ENCODE data around the gene GLT1D1.

The GLT1D1 gene

DNA sequence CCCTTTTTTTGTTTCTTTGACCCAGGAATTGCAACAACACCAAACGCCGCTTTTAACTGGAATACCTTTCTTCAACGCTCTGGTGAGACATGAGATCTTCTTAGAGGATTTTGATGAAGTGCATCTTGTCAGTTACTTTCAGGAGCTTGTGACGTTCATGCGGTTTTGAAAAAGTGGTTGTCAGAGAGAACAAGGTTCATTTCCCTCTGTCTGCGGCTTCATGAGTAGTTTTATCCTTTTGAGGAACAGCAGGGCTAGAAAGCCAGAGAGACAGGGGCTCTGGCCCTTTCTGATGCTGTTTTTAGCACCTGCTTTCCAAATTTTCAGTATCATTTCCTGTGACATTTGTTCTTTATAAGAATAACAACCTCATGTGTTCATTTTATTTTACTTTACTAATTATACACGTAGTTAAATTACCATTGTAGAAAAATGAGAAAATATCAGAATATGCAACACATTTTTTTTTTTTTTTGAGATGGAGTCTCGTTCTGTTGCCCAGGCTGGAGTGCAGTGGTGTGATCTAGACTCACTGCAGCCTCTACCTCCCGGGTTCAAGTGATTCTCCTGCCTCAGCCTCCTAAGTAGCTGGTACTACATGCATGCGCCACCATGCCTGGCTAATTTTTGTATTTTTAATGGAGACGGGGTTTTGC is 61.8 kb downstream of the GLT1D1 start:
- no peak for DNase-seq (ENCODE audit: low spot score)

DNA sequence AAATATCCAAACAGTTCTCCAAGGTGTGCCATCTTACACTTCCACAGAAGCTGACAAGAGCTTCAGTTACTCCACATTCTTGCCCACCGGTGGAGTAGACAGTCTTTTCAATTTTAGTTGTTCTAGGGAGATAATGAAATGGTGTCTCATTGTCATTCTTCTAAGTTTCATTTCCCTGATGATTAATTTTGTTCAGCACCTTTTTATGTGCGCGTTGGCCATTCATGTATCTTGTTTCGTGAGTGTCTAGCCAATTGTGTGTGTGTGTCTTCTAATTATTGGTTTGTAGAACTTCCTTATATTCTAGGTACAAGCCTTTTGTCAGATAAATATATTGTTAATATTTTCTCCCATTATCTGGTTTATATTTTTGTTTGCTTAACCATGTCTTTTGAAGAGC is 63.1 kb downstream of the GLT1D1 start:
- DNase-seq (ENCODE audit: low spot score) = no peak

DNA sequence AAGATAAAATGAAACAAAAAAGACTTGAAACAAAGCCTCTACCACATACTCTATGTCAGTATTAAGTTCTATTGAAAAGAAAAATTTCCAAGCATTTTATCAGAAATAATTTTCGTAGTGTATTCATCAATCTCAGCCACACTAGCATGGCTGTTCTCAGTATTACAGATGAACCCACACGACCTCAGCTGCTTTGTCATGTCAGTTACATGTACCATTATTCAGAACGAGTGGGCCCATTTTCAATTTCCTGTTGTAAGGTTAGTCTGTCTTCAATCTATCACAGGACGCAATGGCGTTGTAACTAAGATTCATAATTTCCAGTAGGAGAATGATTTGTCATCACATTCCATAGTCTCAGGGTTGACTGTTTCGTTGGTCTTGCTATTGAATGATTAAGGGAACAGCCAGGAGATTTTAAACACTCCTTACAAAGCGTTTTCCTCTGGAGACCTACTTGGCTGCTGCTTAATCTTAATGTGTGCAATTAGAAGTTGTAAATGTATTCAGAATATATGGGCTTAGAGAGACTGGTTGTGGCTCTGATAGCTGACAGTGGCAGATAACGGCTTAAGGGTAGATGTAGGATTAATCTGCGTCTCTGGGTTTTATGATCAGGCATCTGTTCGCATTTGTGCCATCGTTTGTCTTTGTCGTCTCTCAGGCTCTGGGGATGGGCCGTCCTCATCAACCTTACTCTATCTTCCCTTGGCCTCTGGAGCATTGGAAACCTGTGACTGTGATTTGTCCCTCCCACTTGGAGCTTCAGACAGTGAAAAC is 65.4 kb downstream of the GLT1D1 start:
- no peak for DNase-seq (ENCODE audit: low spot score)

DNA sequence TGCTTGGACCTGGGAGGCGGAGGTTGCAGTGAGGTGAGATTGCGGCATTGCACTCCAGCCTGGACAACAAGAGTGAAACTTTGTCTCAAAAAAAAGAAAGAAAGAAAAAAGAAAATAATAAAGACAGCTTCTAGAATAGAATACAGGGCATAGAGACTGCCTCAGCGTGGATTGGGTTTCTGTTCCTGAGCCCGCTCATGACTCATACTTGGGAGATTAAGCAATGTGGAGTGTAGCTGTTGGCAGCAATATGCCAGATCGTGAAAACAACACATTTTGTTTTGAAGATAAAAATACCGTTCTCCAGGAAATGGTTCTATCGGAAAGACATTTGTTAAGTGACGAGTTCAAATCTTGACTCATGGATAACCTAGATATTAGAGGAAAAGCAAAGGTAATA is 67.2 kb downstream of the GLT1D1 start:
- DNase-seq (ENCODE audit: low spot score) = no peak

DNA sequence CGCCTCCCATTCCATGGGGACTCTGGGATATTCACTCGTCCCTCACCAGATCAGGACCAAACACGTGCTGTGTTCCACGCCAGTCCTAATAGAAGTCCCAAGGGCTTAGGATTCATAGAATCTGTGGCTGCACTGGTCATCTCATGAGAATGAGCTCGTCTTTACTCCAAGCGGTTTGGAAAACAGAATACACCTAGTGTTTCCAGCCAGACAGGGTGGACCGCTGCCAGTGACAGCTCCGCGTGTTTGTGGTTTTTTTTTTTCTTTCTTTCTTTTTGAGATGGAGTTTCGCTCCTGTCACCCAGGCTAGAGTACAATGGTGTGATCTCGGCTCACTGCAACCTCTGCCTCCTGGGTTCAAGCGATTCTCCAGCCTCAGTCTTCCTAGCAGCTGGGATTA is 75.1 kb downstream of the GLT1D1 start:
- DNase-seq (ENCODE audit: low spot score) = no peak

DNA sequence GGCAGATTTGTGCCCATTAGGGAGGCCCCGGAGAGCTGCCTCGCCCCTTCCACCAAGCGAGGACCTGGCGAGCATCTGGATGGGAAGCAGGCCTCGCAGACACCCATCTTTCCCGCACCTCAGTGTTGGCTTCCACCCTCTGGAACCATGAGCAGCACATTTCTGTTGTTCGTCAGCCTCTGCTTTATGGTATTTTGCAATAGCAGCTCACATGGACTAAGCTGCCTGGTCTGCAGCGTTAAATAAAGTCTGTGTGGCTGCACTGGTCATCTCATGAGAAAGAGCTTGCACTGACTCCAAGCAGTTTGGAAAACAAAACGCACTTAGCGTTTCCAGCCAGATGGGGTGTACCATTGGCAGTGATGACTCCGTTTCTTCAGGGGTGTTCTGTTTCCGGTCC is 75.8 kb downstream of the GLT1D1 start:
- DNase-seq (ENCODE audit: low spot score) = no peak

DNA sequence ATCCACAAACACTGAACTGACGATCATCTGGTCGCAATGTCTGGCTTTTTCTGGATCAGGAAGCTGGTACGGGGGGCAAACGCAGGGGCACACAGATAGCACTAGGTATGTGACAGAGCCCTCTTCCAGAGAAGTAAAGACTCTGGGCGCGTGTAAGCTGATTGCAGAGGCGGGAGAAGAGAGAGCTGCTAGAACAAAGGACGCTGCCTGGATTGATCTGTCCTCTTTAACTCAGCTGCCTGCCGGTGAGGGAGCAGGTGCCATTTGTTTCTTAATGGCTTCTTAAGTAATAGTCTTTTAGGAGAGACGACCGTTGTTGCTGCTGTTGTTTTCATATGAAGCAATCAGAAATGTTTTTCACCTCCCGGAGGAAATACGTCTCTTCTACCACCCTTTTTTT is 77.3 kb downstream of the GLT1D1 start:
- DNase-seq (ENCODE audit: low spot score) = no peak

DNA sequence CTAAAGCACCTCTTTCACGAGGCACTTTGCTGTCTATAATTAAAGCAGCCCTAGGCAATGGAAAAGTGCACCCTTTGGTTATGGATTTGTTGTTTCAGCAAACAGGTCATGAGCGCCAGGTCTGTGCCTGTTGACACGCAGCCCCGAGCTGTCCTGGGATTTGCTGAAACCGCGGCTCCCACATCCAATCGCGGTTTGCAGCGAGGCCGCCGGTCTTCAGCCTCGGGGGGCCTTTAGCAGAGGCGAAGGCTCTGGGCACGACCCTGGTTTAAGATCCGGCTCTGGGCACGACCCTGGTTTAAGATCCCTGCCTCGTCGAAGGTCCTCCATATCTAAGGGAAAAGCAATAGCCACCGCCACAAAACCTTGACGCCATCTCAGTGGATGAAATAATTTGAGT is 79.2 kb downstream of the GLT1D1 start:
- no peak for DNase-seq (ENCODE audit: low spot score)

DNA sequence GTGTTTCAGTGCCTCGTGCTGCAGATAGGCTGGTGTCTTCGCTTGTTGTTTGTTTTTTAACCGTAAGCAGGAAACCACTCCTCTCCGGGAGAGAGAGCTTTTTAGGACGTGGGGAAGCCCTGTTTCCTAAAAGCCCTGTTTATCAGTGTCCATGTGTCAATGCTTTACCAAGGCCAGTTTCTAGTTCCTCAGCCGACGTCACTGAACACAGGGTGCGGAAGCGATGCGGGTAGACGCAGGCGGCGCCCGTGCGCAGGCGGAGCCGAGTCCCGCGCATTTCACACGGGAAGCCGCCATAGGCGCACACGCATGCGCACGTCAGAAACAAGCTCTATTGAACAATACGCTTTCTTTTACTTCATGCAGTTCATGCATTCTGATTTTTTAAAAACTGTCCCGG is 79.8 kb downstream of the GLT1D1 start:
- no peak for DNase-seq (ENCODE audit: low spot score)

DNA sequence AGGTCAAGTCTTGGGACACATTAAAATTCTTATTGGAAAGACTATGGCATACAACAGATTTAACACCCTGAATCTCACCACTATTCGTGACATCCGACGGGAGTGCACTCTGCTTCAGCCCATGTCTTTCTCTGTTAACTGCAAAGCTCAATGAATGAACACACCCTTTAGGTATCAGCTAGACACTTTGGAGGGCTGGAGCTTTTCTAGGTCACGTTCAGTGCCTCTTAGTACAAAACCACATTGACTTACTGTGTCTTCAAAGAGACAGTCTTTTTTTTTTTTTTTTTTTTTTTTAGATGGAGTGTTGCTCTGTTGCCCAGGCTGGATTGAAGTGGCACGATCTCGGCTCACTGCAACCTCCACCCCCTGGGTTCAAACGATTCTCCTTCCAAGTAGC is 80.6 kb downstream of the GLT1D1 start:
- DNase-seq (ENCODE audit: low spot score) = no peak

DNA sequence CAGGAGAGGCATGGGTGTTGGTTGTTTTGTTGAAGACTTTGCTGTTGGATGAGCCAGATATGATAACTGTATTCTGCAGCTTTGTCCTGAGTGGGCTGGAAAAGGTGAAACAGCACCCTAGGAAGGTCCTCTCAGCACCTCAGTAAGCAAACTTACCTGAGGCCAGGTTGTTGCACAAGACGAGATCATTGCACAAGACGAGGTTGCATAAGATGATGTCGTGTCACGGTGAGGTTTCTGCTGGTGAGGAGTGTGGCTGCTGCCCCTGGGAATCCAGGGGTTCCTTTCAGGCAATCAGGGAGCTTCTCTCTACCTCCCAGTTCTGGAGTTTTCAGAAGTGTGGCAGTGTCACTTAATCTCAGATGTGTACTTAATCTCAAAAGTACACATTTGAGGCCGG is 85.6 kb downstream of the GLT1D1 start:
- DNase-seq (ENCODE audit: low spot score) = no peak

DNA sequence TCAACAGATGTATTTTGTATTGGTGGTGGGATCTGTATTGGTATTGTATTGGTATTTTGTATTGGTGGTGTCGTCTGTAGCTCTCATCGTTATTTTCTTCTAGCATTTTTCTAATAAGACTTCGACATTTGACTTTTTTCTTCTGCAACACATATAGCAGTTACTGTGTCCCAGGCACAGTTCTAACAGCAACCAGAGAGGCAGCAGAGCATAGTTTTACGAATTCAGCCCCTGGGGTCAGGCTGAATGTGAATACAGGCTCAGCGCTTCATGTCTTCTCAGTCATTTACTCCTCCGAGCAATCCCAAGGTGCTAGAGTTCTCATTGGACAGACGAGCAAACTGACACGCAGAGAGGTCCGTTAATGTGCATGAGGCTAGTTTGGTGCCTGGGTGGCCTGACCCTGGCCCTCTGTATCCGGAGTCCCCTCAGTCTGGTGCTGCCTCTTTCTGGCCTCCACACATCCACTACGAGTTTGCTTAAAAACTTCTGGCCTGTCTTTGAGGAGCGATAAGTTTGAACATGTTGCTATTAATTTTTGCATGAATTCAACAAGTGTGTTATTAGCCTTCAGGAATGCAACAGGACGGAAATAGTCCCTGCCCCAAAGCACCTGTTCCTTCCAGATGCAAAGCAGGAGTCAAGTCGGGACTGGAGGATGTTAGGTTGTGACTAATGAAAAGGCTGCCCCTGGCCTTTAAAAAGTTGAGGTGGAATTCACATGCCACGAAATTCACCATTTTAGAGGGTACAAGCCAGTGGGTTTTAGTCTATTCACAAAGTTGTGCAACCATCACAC is 87.0 kb downstream of the GLT1D1 start:
- no peak for DNase-seq (ENCODE audit: low spot score)

DNA sequence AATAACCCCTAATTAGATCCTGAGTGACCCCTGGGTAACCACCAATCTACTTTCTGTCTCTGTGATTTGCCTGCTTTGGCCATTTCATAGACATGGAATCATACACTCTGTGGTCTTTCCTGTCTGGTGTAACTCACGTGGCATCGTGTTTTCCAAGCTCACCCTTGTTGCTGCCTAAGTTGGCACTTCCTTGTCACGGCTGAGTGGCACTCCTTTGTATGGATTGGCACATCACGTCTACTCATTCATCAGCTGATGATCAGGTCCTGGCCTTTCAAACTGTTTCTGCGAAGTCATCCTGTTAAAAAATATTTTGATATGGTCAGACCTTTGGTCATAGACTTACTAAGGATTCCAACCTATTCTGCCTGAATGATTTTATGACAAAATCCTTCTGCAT is 87.7 kb downstream of the GLT1D1 start:
- peak; percentile 63 for DNase-seq (ENCODE audit: low spot score)

DNA sequence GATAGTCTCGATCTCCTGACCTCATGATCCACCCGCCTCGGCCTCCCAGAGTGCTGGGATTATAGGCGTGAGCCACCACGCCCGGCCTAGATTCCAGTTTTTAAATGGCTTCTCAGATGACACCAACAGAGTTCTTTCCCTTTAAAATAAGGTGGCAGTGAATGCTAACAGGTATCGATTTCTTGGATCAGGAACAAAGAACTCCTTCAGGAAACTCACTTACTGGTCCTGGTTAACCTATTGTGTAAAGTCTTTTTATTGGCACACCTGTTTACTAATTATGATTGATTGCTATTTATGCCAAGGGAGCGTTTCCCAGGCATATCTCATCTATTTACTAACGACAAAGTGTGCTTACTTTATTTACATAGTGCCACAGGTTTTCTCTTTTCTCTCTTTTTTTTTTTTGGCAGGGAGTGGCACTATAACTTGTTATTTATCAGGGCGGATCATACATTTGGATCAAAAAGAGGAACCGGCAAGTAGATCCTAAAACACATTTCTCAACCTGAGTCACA is 89.7 kb downstream of the GLT1D1 start:
- no peak for DNase-seq (ENCODE audit: low spot score)

DNA sequence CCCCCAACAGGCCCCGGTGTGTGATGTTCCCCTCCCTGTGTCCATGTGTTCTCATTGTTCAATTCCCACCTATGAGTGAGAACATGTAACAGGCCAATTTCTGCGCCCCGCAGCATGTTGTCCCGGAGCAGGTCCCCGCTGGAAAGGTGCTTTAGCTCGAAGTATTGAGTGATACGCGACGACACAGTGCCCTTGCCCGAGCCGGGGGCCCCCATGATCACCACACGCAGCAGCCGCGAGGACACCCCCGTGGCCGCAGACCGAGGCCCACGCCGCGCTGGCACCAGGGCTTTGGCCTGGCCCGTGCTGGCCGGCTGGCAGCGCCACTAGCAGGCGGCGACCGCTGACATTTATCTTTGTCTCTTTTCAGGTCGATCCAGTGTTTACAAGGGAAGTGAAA is 91.7 kb downstream of the GLT1D1 start:
- no peak for DNase-seq (ENCODE audit: low spot score)

DNA sequence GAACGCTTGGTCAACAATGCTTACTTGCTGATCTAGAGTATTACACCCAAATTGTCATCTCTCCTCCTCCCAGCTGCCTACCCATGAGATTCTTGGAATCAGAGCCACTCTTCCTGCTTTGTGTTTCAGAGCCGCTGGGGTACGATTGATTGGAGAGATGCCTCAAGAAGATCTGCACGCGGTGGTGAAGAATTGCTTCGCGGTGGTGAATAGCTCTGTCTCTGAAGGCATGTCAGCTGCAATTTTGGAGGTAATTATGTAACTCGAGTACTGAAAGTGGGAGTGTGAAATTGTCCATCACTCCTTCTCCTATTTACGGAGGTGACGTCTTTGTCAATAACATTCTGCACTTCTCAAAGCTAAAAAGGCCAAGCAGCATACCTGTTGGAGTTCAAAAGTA is 93.9 kb downstream of the GLT1D1 start:
- DNase-seq (ENCODE audit: low spot score) = no peak

DNA sequence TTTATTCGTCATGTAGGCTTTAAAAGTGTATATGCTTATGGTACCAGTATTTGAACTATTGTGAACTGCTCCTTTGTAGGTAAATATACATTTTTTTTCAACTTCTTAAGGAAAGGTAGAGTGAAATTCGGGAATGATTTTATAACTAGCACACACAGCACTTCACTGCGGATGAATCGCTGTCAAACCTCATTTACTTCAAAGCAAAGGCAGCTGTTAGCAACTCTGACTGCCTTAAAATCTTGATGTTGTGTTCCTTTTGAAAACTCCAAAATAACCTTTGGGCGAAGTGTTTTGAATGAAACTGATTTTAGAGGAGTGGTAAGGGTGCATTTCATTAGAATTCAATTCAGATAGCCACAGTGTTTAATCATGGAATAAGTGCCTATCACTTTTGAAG is 95.8 kb downstream of the GLT1D1 start:
- DNase-seq (ENCODE audit: low spot score) = no peak

DNA sequence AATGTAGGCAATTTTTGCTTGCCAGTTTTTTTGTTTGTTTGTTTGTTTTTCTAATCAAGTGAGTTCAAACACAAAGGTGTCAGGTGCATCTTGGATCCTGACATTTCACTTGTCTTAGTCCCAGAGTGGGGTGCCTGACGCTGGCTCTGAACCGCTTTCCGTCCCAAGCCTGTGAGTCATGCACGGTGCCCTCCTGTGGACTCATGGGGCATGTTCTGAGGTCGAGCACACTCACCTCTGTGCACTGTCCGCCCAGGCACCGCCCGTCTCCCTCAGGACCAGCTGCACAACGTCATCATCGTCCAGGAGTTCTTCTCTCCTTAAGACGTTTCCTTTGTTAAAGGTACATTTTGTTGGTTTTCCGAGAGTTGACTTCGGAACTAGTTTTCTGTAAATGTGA is 98.2 kb downstream of the GLT1D1 start:
- DNase-seq (ENCODE audit: low spot score) = no peak

DNA sequence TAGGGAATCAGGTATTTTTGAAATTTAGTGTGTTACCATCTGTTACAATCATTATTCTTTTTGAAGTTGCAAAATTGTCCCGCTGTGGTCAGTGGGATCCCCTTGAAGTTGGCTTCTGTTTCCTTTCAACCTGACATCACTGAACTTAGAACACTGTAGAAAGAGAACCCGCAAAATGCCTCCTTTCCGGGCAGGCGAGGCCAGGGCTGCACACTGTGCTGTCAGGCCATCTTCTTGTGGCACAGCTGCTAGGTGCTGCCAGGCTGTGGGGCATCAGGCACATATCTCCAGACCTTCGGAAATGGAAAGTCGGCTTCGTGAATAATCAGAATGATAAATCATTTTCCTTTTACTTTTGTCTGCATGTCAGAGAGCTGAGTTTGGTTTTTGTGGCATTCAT is 103.5 kb downstream of the GLT1D1 start:
- DNase-seq (ENCODE audit: low spot score) = no peak

DNA sequence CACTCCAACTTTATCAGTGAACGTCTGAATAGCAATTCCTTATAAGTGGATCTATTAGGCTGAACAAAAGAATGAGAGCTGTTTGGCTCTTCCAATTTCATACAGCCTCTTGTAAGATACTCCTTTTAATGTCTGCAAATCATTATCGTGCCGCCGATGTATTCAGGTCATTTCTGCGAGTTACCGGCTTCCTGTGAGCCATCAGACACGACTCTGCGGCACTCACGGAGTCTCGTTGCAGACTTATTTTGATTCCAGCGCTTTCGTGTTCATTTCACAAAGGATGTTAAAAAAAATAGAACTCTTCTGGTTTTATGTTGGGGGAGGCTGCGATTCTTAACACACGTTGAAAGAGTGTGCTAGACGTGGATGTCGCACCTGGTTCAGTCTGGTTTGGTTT is 106.6 kb downstream of the GLT1D1 start:
- no peak for DNase-seq (ENCODE audit: low spot score)

DNA sequence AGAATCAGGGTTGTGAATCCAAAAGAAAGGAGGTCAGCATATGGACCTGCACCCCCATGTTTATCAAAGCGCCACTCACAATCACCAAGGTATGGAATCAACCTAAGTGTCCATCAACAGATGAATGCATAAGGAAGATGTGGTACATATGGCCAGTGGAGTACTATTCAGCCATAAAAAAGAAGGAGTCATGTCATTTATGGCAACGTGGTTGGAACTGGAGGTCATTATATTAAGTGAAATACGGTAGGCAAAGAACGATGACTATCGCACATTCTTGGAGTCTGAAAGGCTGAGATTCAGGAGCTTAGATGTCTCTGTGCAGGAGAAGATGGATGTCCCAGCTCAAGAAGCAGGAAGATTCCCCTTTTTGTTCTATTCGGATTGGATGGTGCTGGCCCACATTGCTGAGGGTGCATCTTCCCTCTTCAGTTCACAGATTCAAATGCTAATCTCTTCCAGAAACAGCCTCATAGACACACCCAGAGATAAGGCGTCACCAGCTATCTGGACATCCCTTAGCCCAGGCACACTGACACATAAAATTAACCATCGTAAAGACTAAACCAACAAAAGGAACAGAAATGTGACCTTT is 108.1 kb downstream of the GLT1D1 start:
- no peak for DNase-seq (ENCODE audit: low spot score)

DNA sequence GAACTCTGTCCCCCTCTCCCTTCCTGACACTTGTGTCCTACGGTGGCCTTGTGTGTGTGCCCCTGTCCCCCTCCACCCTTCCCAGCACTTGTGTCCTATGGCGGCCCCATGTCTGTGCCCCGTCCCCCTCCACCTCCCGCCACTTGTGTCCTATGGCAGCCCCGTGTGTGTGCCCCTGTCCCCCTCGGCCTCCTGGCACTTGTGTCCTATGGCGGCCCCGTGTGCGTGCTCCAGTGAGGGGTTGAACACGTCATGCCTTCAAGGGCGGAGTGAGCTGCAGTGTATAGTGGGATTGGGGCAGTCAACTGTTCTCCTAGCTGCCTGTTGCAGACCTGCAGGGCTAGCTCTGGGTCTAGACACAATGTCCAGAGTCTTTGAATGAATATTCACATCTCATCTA is 108.7 kb downstream of the GLT1D1 start:
- DNase-seq (ENCODE audit: low spot score) = no peak
